ENCODE results near the gene ANKRD18B. TPM values are rescaled to one million over a fixed set of nuclear protein-coding genes. Genes with fewer than 3 reads are reported as not detected.
A peak's percentile ranks its signal among the peaks of the same experiment; 100 is the strongest.
"Not testable (repeated sequence)": the region's sequence is repeated elsewhere in the genome, so short reads cannot be mapped to it uniquely, and the experiment has no call there.

Gene ANKRD18B
- total RNA-seq, 1 donor = not detected

GRCh38 chr9:33506626-33507370 is 17.3 kb upstream of the ANKRD18B start:
- DNase-seq (ENCODE audit: insufficient read length, low spot score, missing footprints) = peak; percentile 15
- Histone ChIP-seq H3K27ac (ENCODE audit: low read depth, low read length) (peak overlapping the region; percentile 83), H3K4me2 (ENCODE audit: insufficient read depth, low read length) (peak overlapping the region; percentile 76), H4K20me1 (ENCODE audit: insufficient read depth, low read length) (no peaks in the 10 kb centered on the region), H3K79me2 (ENCODE audit: insufficient read depth, low read length) (no peaks in the 10 kb centered on the region), H2AFZ (ENCODE audit: low read length) (peak overlapping the region; percentile 68), H3K4me3 (ENCODE audit: insufficient read depth, low read length) (peak overlapping the region; percentile 57), H3K9me3 (ENCODE audit: low read depth, low read length) (no peaks in the 10 kb centered on the region), H3K36me3 (ENCODE audit: insufficient read depth, low read length) (no peaks in the 10 kb centered on the region), H3K27me3 (ENCODE audit: insufficient read depth, low read length) (no peaks in the 10 kb centered on the region), H3K4me1 (ENCODE audit: insufficient read depth, low read length) (peaks cover 16% of the 10 kb centered on the region)
- TF ChIP-seq, protein P1, sequence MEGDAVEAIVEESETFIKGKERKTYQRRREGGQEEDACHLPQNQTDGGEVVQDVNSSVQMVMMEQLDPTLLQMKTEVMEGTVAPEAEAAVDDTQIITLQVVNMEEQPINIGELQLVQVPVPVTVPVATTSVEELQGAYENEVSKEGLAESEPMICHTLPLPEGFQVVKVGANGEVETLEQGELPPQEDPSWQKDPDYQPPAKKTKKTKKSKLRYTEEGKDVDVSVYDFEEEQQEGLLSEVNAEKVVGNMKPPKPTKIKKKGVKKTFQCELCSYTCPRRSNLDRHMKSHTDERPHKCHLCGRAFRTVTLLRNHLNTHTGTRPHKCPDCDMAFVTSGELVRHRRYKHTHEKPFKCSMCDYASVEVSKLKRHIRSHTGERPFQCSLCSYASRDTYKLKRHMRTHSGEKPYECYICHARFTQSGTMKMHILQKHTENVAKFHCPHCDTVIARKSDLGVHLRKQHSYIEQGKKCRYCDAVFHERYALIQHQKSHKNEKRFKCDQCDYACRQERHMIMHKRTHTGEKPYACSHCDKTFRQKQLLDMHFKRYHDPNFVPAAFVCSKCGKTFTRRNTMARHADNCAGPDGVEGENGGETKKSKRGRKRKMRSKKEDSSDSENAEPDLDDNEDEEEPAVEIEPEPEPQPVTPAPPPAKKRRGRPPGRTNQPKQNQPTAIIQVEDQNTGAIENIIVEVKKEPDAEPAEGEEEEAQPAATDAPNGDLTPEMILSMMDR (IDR thresholded peaks at IDR 0.05; ENCODE audit: extremely low read depth, low read depth, low read length) = no peak

- TF ChIP-seq, protein P1 (IDR thresholded peaks at IDR 0.05; ENCODE audit: extremely low read depth, low read depth, low read length) = no peak
- Histone ChIP-seq H4K20me1 (ENCODE audit: insufficient read depth, low read length) (no peaks in the 10 kb centered on the region), H3K4me3 (ENCODE audit: insufficient read depth, low read length) (peak overlapping the region; percentile 92), H3K27me3 (ENCODE audit: insufficient read depth, low read length) (no peaks in the 10 kb centered on the region), H2AFZ (ENCODE audit: low read length) (peak overlapping the region; percentile 99), H3K9me3 (ENCODE audit: low read depth, low read length) (no peaks in the 10 kb centered on the region), H3K79me2 (ENCODE audit: insufficient read depth, low read length) (no peaks in the 10 kb centered on the region), H3K36me3 (ENCODE audit: insufficient read depth, low read length) (no peaks in the 10 kb centered on the region), H3K4me2 (ENCODE audit: insufficient read depth, low read length) (peak overlapping the region; percentile 89), H3K27ac (ENCODE audit: low read depth, low read length) (peak overlapping the region; percentile 98), H3K4me1 (ENCODE audit: insufficient read depth, low read length) (peaks cover 16% of the 10 kb centered on the region)
- peak; percentile 77 for DNase-seq (ENCODE audit: insufficient read length, low spot score, missing footprints)
Observed at GRCh38 chr9:33510262-33511183, 13.5 kb upstream of the ANKRD18B start.

GRCh38 chr9:33511184-33511517 is 12.9 kb upstream of the ANKRD18B start:
- not testable (repeated sequence) for H3K36me3 ChIP-seq (ENCODE audit: insufficient read depth, low read length); H3K27me3 ChIP-seq (ENCODE audit: insufficient read depth, low read length)
- peaks cover 12% of the 10 kb centered on the region for H3K4me1 ChIP-seq (ENCODE audit: insufficient read depth, low read length)

DNA sequence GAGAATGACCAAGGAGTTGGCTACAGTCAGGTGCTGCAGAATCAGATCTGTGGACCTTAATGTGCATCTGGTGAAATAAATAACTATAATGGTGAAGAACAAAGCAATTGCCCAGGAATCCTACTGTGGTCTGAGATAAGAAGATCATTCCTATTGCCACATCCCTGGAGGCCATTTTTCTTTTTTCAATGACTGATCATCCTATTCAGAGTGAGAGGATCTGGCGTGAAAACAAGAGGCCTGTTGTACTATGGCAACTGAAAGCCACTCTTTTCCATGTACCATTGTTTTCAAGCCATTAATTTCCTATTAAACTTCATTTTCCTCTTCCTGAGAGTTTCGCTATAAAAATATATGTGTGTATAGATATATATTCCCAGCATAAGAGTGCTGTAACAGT is 11.5 kb upstream of the ANKRD18B start:
- H3K4me2 ChIP-seq (ENCODE audit: insufficient read depth, low read length); H2AFZ ChIP-seq (ENCODE audit: low read length); H3K27ac ChIP-seq (ENCODE audit: low read depth, low read length); H3K79me2 ChIP-seq (ENCODE audit: insufficient read depth, low read length); DNase-seq (ENCODE audit: insufficient read length, low spot score, missing footprints); H3K4me1 ChIP-seq (ENCODE audit: insufficient read depth, low read length); H3K4me3 ChIP-seq (ENCODE audit: insufficient read depth, low read length); H3K27me3 ChIP-seq (ENCODE audit: insufficient read depth, low read length); H3K36me3 ChIP-seq (ENCODE audit: insufficient read depth, low read length); H4K20me1 ChIP-seq (ENCODE audit: insufficient read depth, low read length); H3K9me3 ChIP-seq (ENCODE audit: low read depth, low read length): not testable (repeated sequence)

More at GRCh38 chr9:33511184-33511517, 12.9 kb upstream of the ANKRD18B start:
- not testable (repeated sequence) for DNase-seq (ENCODE audit: insufficient read length, low spot score, missing footprints); H3K9me3 ChIP-seq (ENCODE audit: low read depth, low read length); H3K79me2 ChIP-seq (ENCODE audit: insufficient read depth, low read length); H4K20me1 ChIP-seq (ENCODE audit: insufficient read depth, low read length)
- peak overlapping the region; percentile 89 for H3K4me2 ChIP-seq (ENCODE audit: insufficient read depth, low read length)
- peak overlapping the region; percentile 92 for H3K4me3 ChIP-seq (ENCODE audit: insufficient read depth, low read length)
- H3K27ac ChIP-seq (ENCODE audit: low read depth, low read length) = peak overlapping the region; percentile 98
- H2AFZ ChIP-seq (ENCODE audit: low read length) = peak overlapping the region; percentile 99

DNA sequence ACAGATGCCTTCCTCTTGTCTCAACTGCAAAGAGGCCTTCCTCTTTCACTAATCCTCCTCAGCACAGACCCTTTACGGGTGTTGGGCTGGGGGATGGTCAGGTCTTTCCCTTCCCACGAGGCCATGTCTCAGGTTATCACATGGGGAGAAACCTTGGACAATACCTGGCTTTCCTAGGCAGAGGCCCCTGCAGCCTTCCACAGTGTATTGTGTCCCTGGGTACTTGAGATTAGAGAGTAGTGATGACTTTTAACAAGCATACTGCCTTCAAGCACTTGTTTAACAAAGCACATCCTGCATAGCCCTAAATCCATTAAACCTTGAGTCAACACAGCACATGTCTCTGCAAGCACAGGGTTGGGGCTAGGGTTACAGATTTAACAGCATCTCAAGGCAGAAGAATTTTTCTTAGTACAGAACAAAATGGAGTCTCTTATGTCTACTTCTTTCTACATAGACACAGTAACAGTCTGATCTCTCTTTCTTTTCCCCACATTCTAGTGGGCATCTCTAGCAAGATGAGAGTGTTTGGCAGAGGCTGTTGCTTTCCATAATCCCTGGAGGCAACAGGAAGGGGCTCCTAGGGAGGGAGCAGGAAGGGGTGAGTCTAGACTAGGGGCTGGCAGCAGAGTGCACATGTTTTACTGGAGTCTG is 8.6 kb upstream of the ANKRD18B start:
- not testable (repeated sequence) for H4K20me1 ChIP-seq (ENCODE audit: insufficient read depth, low read length); DNase-seq (ENCODE audit: insufficient read length, low spot score, missing footprints); H3K4me1 ChIP-seq (ENCODE audit: insufficient read depth, low read length); H2AFZ ChIP-seq (ENCODE audit: low read length); H3K9me3 ChIP-seq (ENCODE audit: low read depth, low read length); H3K36me3 ChIP-seq (ENCODE audit: insufficient read depth, low read length); H3K27ac ChIP-seq (ENCODE audit: low read depth, low read length); H3K4me3 ChIP-seq (ENCODE audit: insufficient read depth, low read length); H3K4me2 ChIP-seq (ENCODE audit: insufficient read depth, low read length); H3K79me2 ChIP-seq (ENCODE audit: insufficient read depth, low read length); H3K27me3 ChIP-seq (ENCODE audit: insufficient read depth, low read length)

GRCh38 chr9:33516397-33516796 is 7.7 kb upstream of the ANKRD18B start:
- H3K36me3 ChIP-seq (ENCODE audit: insufficient read depth, low read length); H3K27ac ChIP-seq (ENCODE audit: low read depth, low read length); H3K27me3 ChIP-seq (ENCODE audit: insufficient read depth, low read length); H4K20me1 ChIP-seq (ENCODE audit: insufficient read depth, low read length); H3K79me2 ChIP-seq (ENCODE audit: insufficient read depth, low read length); H3K9me3 ChIP-seq (ENCODE audit: low read depth, low read length); H2AFZ ChIP-seq (ENCODE audit: low read length); H3K4me3 ChIP-seq (ENCODE audit: insufficient read depth, low read length); H3K4me1 ChIP-seq (ENCODE audit: insufficient read depth, low read length); H3K4me2 ChIP-seq (ENCODE audit: insufficient read depth, low read length); DNase-seq (ENCODE audit: insufficient read length, low spot score, missing footprints): not testable (repeated sequence)

Data from osteoblast (primary cell).